OCI-LY7 (cell line): ENCODE results near the gene TVP23B.
"Not testable (repeated sequence)": the region's sequence is repeated elsewhere in the genome, so short reads cannot be mapped to it uniquely, and the experiment has no call there.

Experiments used
- CTCF ChIP-seq: fragments of 200-600 bp; sonication (generic); conservative IDR thresholded peaks from 2 replicates; pipeline ENCODE4 v1.5.1; 2014; ENCODE audit warnings: mild to moderate bottlenecking, antibody characterized with exemption, low read length, moderate library complexity, mixed read lengths
- EZH2phosphoT487 ChIP-seq: fragments of 200-600 bp; sonication (generic); IDR thresholded peaks from 2 replicates; pipeline ENCODE4 v1.6.1; 2018; ENCODE audit warnings: low read depth, borderline replicate concordance, mild to moderate bottlenecking, mixed run types, antibody characterized with exemption, low read length, moderate library complexity, mixed read lengths

GRCh38 chr17:18780991-18781718 lies at the start of gene TVP23B:
- not testable (repeated sequence) for TF ChIP-seq CTCF, EZH2phosphoT487
